ENCODE results near the gene FAM241A. TPM values are rescaled to one million over a fixed set of nuclear protein-coding genes. Genes with fewer than 3 reads are reported as not detected.

FAM241A gene
- total and polyA plus RNA-seq, 2 donors (not counting 3 experiments of a cell fraction or from before 2014, with no cell fraction given), result 3.2 to 9.1 TPM

DNA sequence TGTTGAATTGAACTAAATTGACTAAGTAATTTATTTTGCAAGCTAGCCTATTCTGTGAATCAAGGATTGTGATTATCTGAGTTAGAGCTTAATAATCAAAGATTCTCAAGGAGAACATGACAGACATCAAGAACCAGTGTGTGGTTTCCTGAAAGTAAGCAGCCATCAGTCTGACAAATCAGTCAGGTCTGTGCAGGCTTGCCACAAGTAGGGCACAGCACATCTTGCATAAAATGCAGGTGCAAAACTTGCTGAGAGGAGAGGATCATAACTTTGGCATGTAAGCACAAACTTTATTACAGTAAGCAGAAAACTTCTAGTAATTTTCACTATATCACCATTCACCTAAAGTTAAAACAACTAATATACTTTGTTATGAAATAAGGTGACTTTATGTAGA is 22.5 kb downstream of the FAM241A start:
- ChIA-PET POLR2A (no interaction called here), CTCF (interaction anchor here (0.8 kb wide), 1 partner anchor 9 kb away, joined by 3 read pairs; no protein-coding TSS in a partner anchor)
- no peak overlapping the region for H3K9ac ChIP-seq (replicated peaks; ENCODE audit: extremely low read depth, insufficient read depth, low read length)
- peaks cover 47% of the 10 kb centered on the region for H3K79me2 ChIP-seq (ENCODE audit: control insufficient read depth, insufficient read depth, low read length)
- no peaks in the 10 kb centered on the region for H3K9me1 ChIP-seq (replicated peaks; ENCODE audit: control insufficient read depth, extremely low read depth, insufficient read depth, low read length)
- H2AFZ ChIP-seq (ENCODE audit: low read depth, low read length), result no peak overlapping the region
- no TSS peak for BruUV-seq (replicated peaks)
- FAIRE-seq, result no peak
- TF ChIP-seq FOS (IDR thresholded peaks at IDR 0.05; ENCODE audit: borderline replicate concordance, insufficient read depth, low read length), result no peak
- TF ChIP-seq, protein P1, sequence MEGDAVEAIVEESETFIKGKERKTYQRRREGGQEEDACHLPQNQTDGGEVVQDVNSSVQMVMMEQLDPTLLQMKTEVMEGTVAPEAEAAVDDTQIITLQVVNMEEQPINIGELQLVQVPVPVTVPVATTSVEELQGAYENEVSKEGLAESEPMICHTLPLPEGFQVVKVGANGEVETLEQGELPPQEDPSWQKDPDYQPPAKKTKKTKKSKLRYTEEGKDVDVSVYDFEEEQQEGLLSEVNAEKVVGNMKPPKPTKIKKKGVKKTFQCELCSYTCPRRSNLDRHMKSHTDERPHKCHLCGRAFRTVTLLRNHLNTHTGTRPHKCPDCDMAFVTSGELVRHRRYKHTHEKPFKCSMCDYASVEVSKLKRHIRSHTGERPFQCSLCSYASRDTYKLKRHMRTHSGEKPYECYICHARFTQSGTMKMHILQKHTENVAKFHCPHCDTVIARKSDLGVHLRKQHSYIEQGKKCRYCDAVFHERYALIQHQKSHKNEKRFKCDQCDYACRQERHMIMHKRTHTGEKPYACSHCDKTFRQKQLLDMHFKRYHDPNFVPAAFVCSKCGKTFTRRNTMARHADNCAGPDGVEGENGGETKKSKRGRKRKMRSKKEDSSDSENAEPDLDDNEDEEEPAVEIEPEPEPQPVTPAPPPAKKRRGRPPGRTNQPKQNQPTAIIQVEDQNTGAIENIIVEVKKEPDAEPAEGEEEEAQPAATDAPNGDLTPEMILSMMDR (IDR thresholded peaks at IDR 0.05; ENCODE audit: extremely low read depth in 1 of 2, insufficient read depth in 1 of 2, low read depth in 1 of 2, low read length in 2 of 2), result no peak
- TF ChIP-seq POLR2A (IDR thresholded peaks at IDR 0.05; ENCODE audit: low read depth, low read length), result no peak
- TF ChIP-seq EZH2 (IDR thresholded peaks at IDR 0.05; ENCODE audit: borderline replicate concordance, low read depth, low read length, severe bottlenecking), result no peak
- TF ChIP-seq, protein P2, sequence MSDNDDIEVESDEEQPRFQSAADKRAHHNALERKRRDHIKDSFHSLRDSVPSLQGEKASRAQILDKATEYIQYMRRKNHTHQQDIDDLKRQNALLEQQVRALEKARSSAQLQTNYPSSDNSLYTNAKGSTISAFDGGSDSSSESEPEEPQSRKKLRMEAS (IDR thresholded peaks at IDR 0.05; ENCODE audit: insufficient read depth, insufficient read length), result no peak
- no peak for TF ChIP-seq JUN (IDR thresholded peaks at IDR 0.05; ENCODE audit: borderline replicate concordance, insufficient read depth, insufficient read length, low read depth)
- TF ChIP-seq GATA2 (IDR thresholded peaks at IDR 0.05; ENCODE audit: insufficient read depth, insufficient read length, low read depth, low read length), result no peak
- no peak for TF ChIP-seq POLR2AphosphoS5 (IDR thresholded peaks at IDR 0.05; ENCODE audit: insufficient read depth, low read depth, low read length)
- TF ChIP-seq MYC (IDR thresholded peaks at IDR 0.05; ENCODE audit: low read depth, low read length), result no peak
- H3K36me3 ChIP-seq (ENCODE audit: control insufficient read depth in 2 of 2, extremely low read depth in 1 of 2, insufficient read depth in 2 of 2, low read length in 2 of 2), result no peaks in the 10 kb centered on the region
- no peak overlapping the region for H3K4me3 ChIP-seq (replicated peaks in 1 of 3; ENCODE audit: insufficient read depth in 1 of 3, low read depth in 1 of 3, low read length in 3 of 3)
- H3K9me3 ChIP-seq (replicated peaks; ENCODE audit: control insufficient read depth, insufficient read depth, low read length), result no peaks in the 10 kb centered on the region
- H3K4me1 ChIP-seq (ENCODE audit: control insufficient read depth, extremely low read depth, insufficient read depth, low read length), result peaks cover 22% of the 10 kb centered on the region
- no peak overlapping the region for H3K4me2 ChIP-seq (ENCODE audit: insufficient read depth, low read length)
- dilution Hi-C loops (cut with MboI; ENCODE audit: extremely low pct_ligation_motif_present, low sequenced_read_pairs), result no loop called here
- intact Hi-C loops (cut with micrococcal nuclease), result no loop called here
- H3K27ac ChIP-seq (ENCODE audit: insufficient read depth, low read depth, low read length), result no peak overlapping the region
- DNase-seq (ENCODE audit: low read depth, low spot score), result no peak
- H4K20me1 ChIP-seq (replicated peaks; ENCODE audit: control insufficient read depth, extremely low read depth, insufficient read depth, low read length), result no peaks in the 10 kb centered on the region
- no peaks in the 10 kb centered on the region for H3K27me3 ChIP-seq (ENCODE audit: control insufficient read depth in 2 of 2, insufficient read depth in 2 of 2, low read length in 2 of 2)

All from endothelial cell of umbilical vein (primary cell).